Ovary (tissue), 9 donors: ENCODE measurements around the gene NAV2. TPM values are rescaled to one million over a fixed set of nuclear protein-coding genes. Genes with fewer than 3 reads are reported as not detected.

Experiments
- DNase-seq, 5 donors: peaks; one replicate each; pipeline ENCODE4 v3.0.0-alpha.2; 2019 to 2020
- H3K27ac ChIP-seq, 2 donors: fragments of 200-600 bp; one replicate each; pipeline versions ENCODE4 v1.5.1 to v1.8.0; 2019 to 2022
- H3K27me3 ChIP-seq: fragments of 200-600 bp; one replicate; pipeline ENCODE4 v1.8.0; 2022
- H3K36me3 ChIP-seq: fragments of 200-600 bp; sonication (generic); one replicate; pipeline ENCODE4 v1.5.1; 2019
- H3K4me1 ChIP-seq: one replicate; pipeline ENCODE4 v1.8.1; 2013; ENCODE audit warnings: mild to moderate bottlenecking, moderate library complexity; ENCODE audit not compliant: insufficient read depth
- H3K4me3 ChIP-seq: fragments of 200-600 bp; sonication (generic); one replicate; pipeline ENCODE4 v1.5.1; 2017
- H3K9me3 ChIP-seq, 2 donors: fragments of 200-600 bp in 1 of 2; sonication (generic) in 1 of 2; one replicate each; pipeline versions ENCODE4 v1.5.1 to v1.8.1; 2013 to 2019; ENCODE audit warnings: mild to moderate bottlenecking in 1 of 2, moderate library complexity in 1 of 2
- CTCF ChIP-seq, 3 donors: fragments of 450-650 bp in 2 of 3; fragments of 200-600 bp in 1 of 3; IDR thresholded peaks; one replicate each; pipeline versions ENCODE4 v1.5.1 to v1.8.0; 2016 to 2022; ENCODE audit warnings: antibody characterized with exemption in 3 of 3, mild to moderate bottlenecking in 1 of 3
- EP300 ChIP-seq: sonication (generic); formaldehyde crosslinking; IDR thresholded peaks from one replicate; pipeline ENCODE4 v1.6.1; 2017; ENCODE audit warnings: antibody characterized with exemption
- POLR2A ChIP-seq: fragments of 450-650 bp; IDR thresholded peaks from one replicate; pipeline ENCODE4 v1.6.1; 2017; ENCODE audit warnings: antibody characterized with exemption, mild to moderate bottlenecking, moderate library complexity
- WGBS, 3 donors: extraction: QIAGEN DNeasy Blood & Tissue Kit in 1 of 3; methylation state at CpG; one replicate each; pipeline versions ENCODE4 v1.1.5 to v1.1.7; 2013 to 2017; 5-methylcytosine and 5-hydroxymethylcytosine counted together
- intact Hi-C, 4 donors: fragments of 100-400 bp; cut with DNase I; formaldehyde crosslinking; loops; one replicate each; pipeline versions ENCODE4 v1.11.0 to v1.15.1; 2022 to 2023
- polyA plus RNA-seq, 2 donors: library from polyadenylated mRNA; stranded (reverse); fragments of 200-250 nt in 1 of 2; fragments of 350-450 nt in 1 of 2; fragmentation: Illumina TruSeq in 1 of 2; extraction: RNeasy Lipid Tissue Mini Kit (QIAGEN cat#74804) in 1 of 2; gene quantifications; one replicate each; pipeline ENCODE4 v1.2.3, GENCODE V29; 2013 to 2014
- total RNA-seq, 7 donors: library from RNA; depleted of rRNA in 2 of 7; stranded (reverse); fragments of >200 nt in 2 of 7; fragmentation: NEBNext Ultra II Directional in 3 of 7; extraction: Animal tissue kit (Norgen Biotek cat#: 25700) in 3 of 7; gene quantifications; one replicate each; pipeline versions ENCODE4 v1.1.0 to v1.2.4, GENCODE V29; 2016 to 2023
- donor health status: DM: no; HTN: no; CAD: no; lungs with moderate emphysema.
- donor health status: DM: no; HTN: no; CAD: no.
- donor health status: Bipolar disorder and iron deficiency.
- donor health status: DM: yes; HTN: yes; CAD: no.
- donor health status: DM: no; HTN: no; CAD: no.
- donor health status: DM: yes; HTN: yes; CAD: no.

The NAV2 gene
- total and polyA plus RNA-seq, 9 donors: 2.9 to 14.1 (median 7.8) TPM

GRCh38 chr11:19696073-19696472, 16.6 kb upstream of the NAV2 start:
- no peak overlapping the region for H3K27ac ChIP-seq

GRCh38 chr11:19696904-19697303, 15.7 kb upstream of the NAV2 start:
- no peaks in the 10 kb centered on the region for H3K27me3 ChIP-seq
- no peak for DNase-seq
- no peaks in the 10 kb centered on the region for H3K36me3 ChIP-seq
- 74 to 97% (median 96%) methylated on average over 4 of the region's 4 CpGs for WGBS, 3 donors
- H3K9me3 ChIP-seq: no peaks in the 10 kb centered on the region
- no peak overlapping the region for H3K27ac ChIP-seq
- peaks cover 6% of the 10 kb centered on the region for H3K4me1 ChIP-seq
- TF ChIP-seq CTCF (IDR thresholded peaks at IDR 0.05) (no peak), EP300 (no peak), POLR2A (no peak)
- intact Hi-C loops: no loop called here
- no peak overlapping the region for H3K4me3 ChIP-seq

More at GRCh38 chr11:19696073-19696472, 16.6 kb upstream of the NAV2 start:
- TF ChIP-seq EP300: no peak
- TF ChIP-seq POLR2A: no peak
- no peak for TF ChIP-seq CTCF (IDR thresholded peaks at IDR 0.05)
- Histone ChIP-seq H3K36me3 (no peaks in the 10 kb centered on the region), H3K4me1 (peaks cover 2% of the 10 kb centered on the region), H3K27me3 (no peaks in the 10 kb centered on the region), H3K9me3 (no peaks in the 10 kb centered on the region), H3K4me3 (no peak overlapping the region)
- 65 to 67% (median 67%) methylated on average over 3 of the region's 3 CpGs for WGBS, 3 donors
- no peak for DNase-seq
- intact Hi-C loops: no loop called here

- Histone ChIP-seq H3K36me3 (no peaks in the 10 kb centered on the region), H3K9me3 (no peaks in the 10 kb centered on the region), H3K27me3 (no peaks in the 10 kb centered on the region), H3K4me3 (no peak overlapping the region), H3K27ac (no peak overlapping the region), H3K4me1 (peaks cover 6% of the 10 kb centered on the region)
- intact Hi-C loops: no loop called here
- WGBS, 3 donors: 38 to 57% (median 48%) methylated on average over 4 of the region's 4 CpGs
- no peak for DNase-seq
- TF ChIP-seq CTCF (IDR thresholded peaks at IDR 0.05): no peak
Measured at GRCh38 chr11:19697721-19698121, 14.9 kb upstream of the NAV2 start.

- H3K27me3 ChIP-seq: no peaks in the 10 kb centered on the region
- H3K4me3 ChIP-seq: no peak overlapping the region
- no peaks in the 10 kb centered on the region for H3K36me3 ChIP-seq
- WGBS, 3 donors: 79 to 88% (median 82%) methylated on average over 8 of the region's 8 CpGs
- intact Hi-C loops: no loop called here
- TF ChIP-seq POLR2A: no peak
- TF ChIP-seq EP300: no peak
- no peak for TF ChIP-seq CTCF (IDR thresholded peaks at IDR 0.05)
- H3K4me1 ChIP-seq: peaks cover 6% of the 10 kb centered on the region
- DNase-seq: no peak
- H3K9me3 ChIP-seq: no peaks in the 10 kb centered on the region
- H3K27ac ChIP-seq: no peak overlapping the region
Measured at GRCh38 chr11:19698493-19699292, 13.9 kb upstream of the NAV2 start.
